Vagina (tissue), 2 donors: ENCODE measurements around the gene NR3C2.

Source experiments
- POLR2A ChIP-seq, 2 donors: fragments of 450-650 bp; IDR thresholded peaks; one replicate each; pipeline ENCODE4 v1.6.1; 2017; ENCODE audit warnings: antibody characterized with exemption in 2 of 2, mild to moderate bottlenecking in 2 of 2, moderate library complexity in 2 of 2
- TF ChIP-seq, protein P1 (sequence below), 3 experiments: fragments of 450-650 bp in 2 of 3; fragments of 200-600 bp in 1 of 3; sonication (generic) in 1 of 3; IDR thresholded peaks; one replicate each; pipeline ENCODE4 v1.5.1; 2017 to 2019; ENCODE audit warnings: antibody characterized with exemption in 3 of 3, mild to moderate bottlenecking in 2 of 3, moderate library complexity in 2 of 3

DNA sequence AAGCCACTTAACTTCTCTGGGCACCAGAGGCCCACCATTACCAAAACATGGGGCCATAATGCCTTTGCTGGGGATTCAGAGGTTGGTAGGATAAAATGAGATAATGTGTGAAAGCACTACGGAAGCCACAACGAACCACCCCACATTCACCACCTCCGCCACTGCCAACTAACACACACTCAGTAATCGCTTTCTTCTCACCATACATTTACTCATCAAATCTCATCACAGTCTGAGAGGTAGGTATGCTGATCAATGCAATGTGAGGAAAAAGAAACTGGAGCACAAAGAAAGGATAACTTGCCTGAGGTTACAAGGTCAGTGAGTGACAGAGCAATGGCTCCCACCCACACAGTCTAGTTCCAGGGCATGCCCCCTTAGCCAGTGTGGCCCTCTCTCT lies 257.3 kb downstream of the NR3C2 start:
- TF ChIP-seq, protein P1, sequence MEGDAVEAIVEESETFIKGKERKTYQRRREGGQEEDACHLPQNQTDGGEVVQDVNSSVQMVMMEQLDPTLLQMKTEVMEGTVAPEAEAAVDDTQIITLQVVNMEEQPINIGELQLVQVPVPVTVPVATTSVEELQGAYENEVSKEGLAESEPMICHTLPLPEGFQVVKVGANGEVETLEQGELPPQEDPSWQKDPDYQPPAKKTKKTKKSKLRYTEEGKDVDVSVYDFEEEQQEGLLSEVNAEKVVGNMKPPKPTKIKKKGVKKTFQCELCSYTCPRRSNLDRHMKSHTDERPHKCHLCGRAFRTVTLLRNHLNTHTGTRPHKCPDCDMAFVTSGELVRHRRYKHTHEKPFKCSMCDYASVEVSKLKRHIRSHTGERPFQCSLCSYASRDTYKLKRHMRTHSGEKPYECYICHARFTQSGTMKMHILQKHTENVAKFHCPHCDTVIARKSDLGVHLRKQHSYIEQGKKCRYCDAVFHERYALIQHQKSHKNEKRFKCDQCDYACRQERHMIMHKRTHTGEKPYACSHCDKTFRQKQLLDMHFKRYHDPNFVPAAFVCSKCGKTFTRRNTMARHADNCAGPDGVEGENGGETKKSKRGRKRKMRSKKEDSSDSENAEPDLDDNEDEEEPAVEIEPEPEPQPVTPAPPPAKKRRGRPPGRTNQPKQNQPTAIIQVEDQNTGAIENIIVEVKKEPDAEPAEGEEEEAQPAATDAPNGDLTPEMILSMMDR (IDR thresholded peaks at IDR 0.05) = no peak
- TF ChIP-seq POLR2A (IDR thresholded peaks at IDR 0.05) = no peak
